Peyer's patch (tissue), 4 donors: ENCODE measurements around the gene ASAP2. TPM values are rescaled to one million over a fixed set of nuclear protein-coding genes. Genes with fewer than 3 reads are reported as not detected.

Experiments used
- DNase-seq, 3 donors: peaks; one replicate each; pipeline ENCODE4 v3.0.0-alpha.2; 2017 to 2019
- H3K27ac ChIP-seq, 4 donors: fragments of 200-600 bp; sonication (generic); one replicate each; pipeline ENCODE4 v1.5.1; 2016 to 2019
- H3K27me3 ChIP-seq, 2 donors: fragments of 200-600 bp; sonication (generic); one replicate each; pipeline ENCODE4 v1.5.1; 2019
- H3K36me3 ChIP-seq, 3 donors: fragments of 200-600 bp; sonication (generic); one replicate each; pipeline ENCODE4 v1.5.1; 2016 to 2019
- H3K4me1 ChIP-seq, 4 donors: fragments of 200-600 bp; sonication (generic); one replicate each; pipeline ENCODE4 v1.5.1; 2016 to 2019
- H3K4me3 ChIP-seq, 4 donors: fragments of 200-600 bp; sonication (generic); 1 replicate in 3 of 4; 2 replicates in 1 of 4; pipeline ENCODE4 v1.5.1; 2016 to 2019; ENCODE audit warnings: mild to moderate bottlenecking in 1 of 4
- H3K9me3 ChIP-seq, 4 donors: fragments of 200-600 bp; sonication (generic); one replicate each; pipeline ENCODE4 v1.5.1; 2016 to 2019; ENCODE audit warnings: mild to moderate bottlenecking in 1 of 4
- POLR2A ChIP-seq, 2 donors: fragments of 450-650 bp; IDR thresholded peaks; one replicate each; pipeline ENCODE4 v1.5.1; 2017; ENCODE audit warnings: antibody characterized with exemption in 2 of 2, mild to moderate bottlenecking in 2 of 2, moderate library complexity in 2 of 2
- total RNA-seq, 4 donors: library from RNA; depleted of rRNA; stranded (reverse); fragments of >200 nt; gene quantifications; one replicate each; pipeline ENCODE4 v1.1.0, GENCODE V29; 2016
- TF ChIP-seq, protein P1 (sequence below), 6 experiments: fragments of 450-650 bp in 4 of 6; fragments of 200-600 bp in 2 of 6; sonication (generic) in 1 of 6; IDR thresholded peaks; one replicate each; pipeline ENCODE4 v1.5.1; 2017 to 2019; ENCODE audit warnings: antibody characterized with exemption in 6 of 6, mild to moderate bottlenecking in 3 of 6, moderate library complexity in 1 of 6

Gene ASAP2
- total RNA-seq, 4 donors from 2014 or later = 30.6 to 59.4 (median 37.8) TPM

DNA sequence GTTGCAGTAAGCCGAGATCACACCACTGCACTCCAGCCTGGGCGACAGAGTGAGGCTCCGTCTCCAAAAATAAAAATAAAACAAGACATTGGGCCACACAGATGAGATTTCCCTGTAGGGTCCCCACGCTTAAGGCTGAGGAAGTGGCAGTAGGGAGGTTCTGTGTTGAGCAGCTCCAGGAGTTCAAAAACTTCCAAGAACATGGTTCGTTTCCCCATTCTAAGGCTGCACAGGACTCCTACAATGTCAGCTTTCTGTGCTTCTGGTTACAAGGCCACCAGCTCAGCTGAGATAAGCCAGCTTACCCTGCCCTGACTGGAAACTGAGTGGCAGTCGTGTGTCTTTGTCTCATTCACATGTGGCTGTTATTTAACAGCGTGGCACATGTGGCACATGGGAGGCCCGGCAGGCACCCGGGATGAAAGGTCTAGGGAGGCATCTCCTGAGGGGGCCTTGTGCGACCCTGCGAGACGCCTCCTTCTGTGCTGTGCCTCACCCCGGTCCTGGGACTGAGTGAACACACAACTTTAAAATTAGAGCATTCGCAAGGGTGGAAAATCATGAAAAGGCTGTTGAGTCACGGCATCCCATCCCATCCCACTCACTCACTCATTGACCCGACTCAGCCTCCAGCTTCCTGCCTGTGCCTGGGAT lies 209.0 kb downstream of the ASAP2 start:
- no peaks in the 10 kb centered on the region for H3K27me3 ChIP-seq
- H3K36me3 ChIP-seq = peaks cover 0 to 36% (median 0%) of the 10 kb centered on the region in 3 donors
- no peak overlapping the region for H3K4me3 ChIP-seq
- TF ChIP-seq POLR2A (IDR thresholded peaks at IDR 0.05) = no peak
- TF ChIP-seq, protein P1, sequence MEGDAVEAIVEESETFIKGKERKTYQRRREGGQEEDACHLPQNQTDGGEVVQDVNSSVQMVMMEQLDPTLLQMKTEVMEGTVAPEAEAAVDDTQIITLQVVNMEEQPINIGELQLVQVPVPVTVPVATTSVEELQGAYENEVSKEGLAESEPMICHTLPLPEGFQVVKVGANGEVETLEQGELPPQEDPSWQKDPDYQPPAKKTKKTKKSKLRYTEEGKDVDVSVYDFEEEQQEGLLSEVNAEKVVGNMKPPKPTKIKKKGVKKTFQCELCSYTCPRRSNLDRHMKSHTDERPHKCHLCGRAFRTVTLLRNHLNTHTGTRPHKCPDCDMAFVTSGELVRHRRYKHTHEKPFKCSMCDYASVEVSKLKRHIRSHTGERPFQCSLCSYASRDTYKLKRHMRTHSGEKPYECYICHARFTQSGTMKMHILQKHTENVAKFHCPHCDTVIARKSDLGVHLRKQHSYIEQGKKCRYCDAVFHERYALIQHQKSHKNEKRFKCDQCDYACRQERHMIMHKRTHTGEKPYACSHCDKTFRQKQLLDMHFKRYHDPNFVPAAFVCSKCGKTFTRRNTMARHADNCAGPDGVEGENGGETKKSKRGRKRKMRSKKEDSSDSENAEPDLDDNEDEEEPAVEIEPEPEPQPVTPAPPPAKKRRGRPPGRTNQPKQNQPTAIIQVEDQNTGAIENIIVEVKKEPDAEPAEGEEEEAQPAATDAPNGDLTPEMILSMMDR (IDR thresholded peaks at IDR 0.05) = no peak
- no peak for DNase-seq
- no peaks in the 10 kb centered on the region for H3K4me1 ChIP-seq
- no peak overlapping the region for H3K27ac ChIP-seq
- H3K9me3 ChIP-seq = no peaks in the 10 kb centered on the region

- DNase-seq = no peak
- Histone ChIP-seq H3K27ac (no peak overlapping the region), H3K36me3 (peaks cover 0 to 28% (median 0%) of the 10 kb centered on the region in 3 donors), H3K4me1 (peaks cover 0 to under 1% (median 0%) of the 10 kb centered on the region in 4 donors), H3K4me3 (no peak overlapping the region), H3K27me3 (no peaks in the 10 kb centered on the region), H3K9me3 (no peaks in the 10 kb centered on the region)
- TF ChIP-seq, protein P1 (IDR thresholded peaks at IDR 0.05) = no peak
- TF ChIP-seq POLR2A (IDR thresholded peaks at IDR 0.05) = no peak
Measured at GRCh38 chr2:9416267-9416961, 209.8 kb downstream of the ASAP2 start.

GRCh38 chr2:9416962-9417316 lies 210.3 kb downstream of the ASAP2 start:
- Histone ChIP-seq H3K4me1 (peaks cover 0 to 6% (median 0%) of the 10 kb centered on the region in 4 donors), H3K4me3 (no peak overlapping the region), H3K36me3 (peaks cover 0 to 23% (median 0%) of the 10 kb centered on the region in 3 donors), H3K27ac (no peak overlapping the region), H3K9me3 (no peaks in the 10 kb centered on the region), H3K27me3 (no peaks in the 10 kb centered on the region)
- TF ChIP-seq, protein P1 (IDR thresholded peaks at IDR 0.05) = no peak
- TF ChIP-seq POLR2A (IDR thresholded peaks at IDR 0.05) = no peak
- no peak for DNase-seq

GRCh38 chr2:9417725-9418124 lies 211.1 kb downstream of the ASAP2 start:
- H3K27me3 ChIP-seq = no peaks in the 10 kb centered on the region
- peaks cover 0 to 12% (median 1%) of the 10 kb centered on the region in 4 donors for H3K4me1 ChIP-seq
- no peaks in the 10 kb centered on the region for H3K9me3 ChIP-seq
- TF ChIP-seq, protein P1 (IDR thresholded peaks at IDR 0.05) = no peak
- TF ChIP-seq POLR2A (IDR thresholded peaks at IDR 0.05) = no peak
- peaks cover 0 to 20% (median 0%) of the 10 kb centered on the region in 3 donors for H3K36me3 ChIP-seq
- no peak overlapping the region for H3K4me3 ChIP-seq
- no peak overlapping the region for H3K27ac ChIP-seq
- DNase-seq = no peak

DNA sequence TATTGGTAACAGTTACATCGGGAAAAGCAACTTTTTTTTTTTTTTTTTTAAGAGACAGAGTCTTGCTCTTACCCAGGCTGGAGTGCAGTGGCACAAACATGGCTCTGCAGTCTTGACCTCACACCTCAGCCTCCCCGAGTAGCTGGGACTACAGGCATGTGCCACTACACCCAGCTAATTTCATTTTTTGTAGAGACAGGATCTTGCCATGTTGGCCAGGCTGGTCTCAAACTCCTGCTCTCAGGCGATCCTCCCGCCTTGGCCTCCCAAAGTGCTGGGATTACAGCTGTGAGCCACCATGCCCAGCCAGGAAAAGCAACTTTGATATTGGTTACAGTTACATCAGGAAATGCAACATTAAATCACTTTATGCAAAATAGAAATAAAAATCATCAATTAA lies 212.1 kb downstream of the ASAP2 start:
- H3K4me3 ChIP-seq = no peak overlapping the region
- H3K27ac ChIP-seq = no peak overlapping the region
- H3K36me3 ChIP-seq = peaks cover 0 to 14% (median 0%) of the 10 kb centered on the region in 3 donors
- no peak for DNase-seq
- H3K4me1 ChIP-seq = peaks cover 0 to 12% (median 1%) of the 10 kb centered on the region in 4 donors
- TF ChIP-seq, protein P1 (IDR thresholded peaks at IDR 0.05) = no peak
- TF ChIP-seq POLR2A (IDR thresholded peaks at IDR 0.05) = no peak
- H3K9me3 ChIP-seq = no peaks in the 10 kb centered on the region
- H3K27me3 ChIP-seq = no peaks in the 10 kb centered on the region
